Measurements from ENCODE around the gene HEXIM1. TPM values are rescaled to one million over a fixed set of nuclear protein-coding genes. Genes with fewer than 3 reads are reported as not detected.

The HEXIM1 gene
- total RNA-seq, 1 donor = 11.7 TPM

- H3K4me3 ChIP-seq (ENCODE audit: low read depth, low read length) = peak overlapping the region; percentile 93
- peak; percentile 82 for DNase-seq (ENCODE audit: low read depth)
- peak; percentile 73 for TF ChIP-seq CTCF (IDR thresholded peaks at IDR 0.05; ENCODE audit: insufficient read depth, low read depth, low read length)
Measured at GRCh38 chr17:45132572-45133463, 15.5 kb upstream of the HEXIM1 start.

- peak within 1 kb of the TSS; percentile 69 for H3K4me3 ChIP-seq (ENCODE audit: low read depth, low read length)
- TF ChIP-seq CTCF (IDR thresholded peaks at IDR 0.05; ENCODE audit: insufficient read depth, low read depth, low read length) = peak; percentile 100
- peak; percentile 98 for DNase-seq (ENCODE audit: low read depth)
Measured at GRCh38 chr17:45135192-45135977, 12.9 kb upstream of the HEXIM1 start, which contains the start of gene ACBD4. TSS of gene ACBD4 (plus strand) at chr17:45135687. CDS start at chr17:45136145, 458 bp downstream.

DNA sequence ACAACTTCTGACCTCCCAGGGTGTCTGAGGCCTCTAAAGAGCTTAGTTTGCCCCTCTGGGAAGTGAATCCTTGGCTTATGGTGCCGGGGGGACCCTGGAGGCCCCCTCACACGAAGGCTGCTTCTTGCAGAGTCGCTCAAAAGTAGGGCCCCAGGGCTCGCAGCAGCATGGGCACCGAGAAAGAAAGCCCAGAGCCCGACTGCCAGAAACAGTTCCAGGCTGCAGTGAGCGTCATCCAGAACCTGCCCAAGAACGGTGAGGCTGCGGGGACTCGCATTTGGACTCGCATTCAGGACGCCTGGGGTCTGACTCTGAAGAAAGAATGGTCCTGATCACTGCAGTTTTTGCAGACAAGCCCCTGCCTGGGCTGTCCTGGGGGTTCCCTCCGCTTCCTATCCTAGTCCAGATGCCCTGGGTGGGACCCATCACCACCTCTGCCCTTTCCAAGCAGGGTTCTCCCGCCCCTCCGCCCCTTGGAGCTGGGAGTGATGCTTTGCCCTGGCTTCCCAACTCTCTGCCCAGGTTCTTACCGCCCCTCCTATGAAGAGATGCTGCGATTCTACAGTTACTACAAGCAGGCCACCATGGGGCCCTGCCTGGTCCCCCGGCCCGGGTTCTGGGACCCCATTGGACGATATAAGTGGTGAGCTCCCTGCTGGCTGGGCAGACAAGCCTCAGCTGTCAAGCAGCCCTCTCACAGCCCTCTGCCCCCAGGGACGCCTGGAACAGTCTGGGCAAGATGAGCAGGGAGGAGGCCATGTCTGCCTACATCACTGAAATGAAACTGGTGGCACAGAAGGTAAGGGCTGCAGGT, 12.1 kb upstream of the HEXIM1 start:
- TF ChIP-seq CTCF (IDR thresholded peaks at IDR 0.05; ENCODE audit: insufficient read depth, low read depth, low read length) = no peak
- no peak for DNase-seq (ENCODE audit: low read depth)
- H3K4me3 ChIP-seq (ENCODE audit: low read depth, low read length) = peak overlapping the region; percentile 69

- no peak for TF ChIP-seq CTCF (IDR thresholded peaks at IDR 0.05; ENCODE audit: insufficient read depth, low read depth, low read length)
- no peak overlapping the region for H3K4me3 ChIP-seq (ENCODE audit: low read depth, low read length)
Measured at GRCh38 chr17:45136846-45137560, 11.3 kb upstream of the HEXIM1 start.

GRCh38 chr17:45137561-45138305, 10.5 kb upstream of the HEXIM1 start:
- no peak overlapping the region for H3K4me3 ChIP-seq (ENCODE audit: low read depth, low read length)
- no peak for TF ChIP-seq CTCF (IDR thresholded peaks at IDR 0.05; ENCODE audit: insufficient read depth, low read depth, low read length)
- no peak for DNase-seq (ENCODE audit: low read depth)

More at GRCh38 chr17:45136846-45137560, 11.3 kb upstream of the HEXIM1 start:
- no peak for DNase-seq (ENCODE audit: low read depth)

Measured in fibroblast of villous mesenchyme (primary cell).